SHP77 (cell line): ENCODE results near the gene RGL1.
A peak's percentile ranks its signal among the peaks of the same experiment; 100 is the strongest.

Experiments
- DNase-seq, 2 experiments: peaks; one replicate each; lab custom pipeline; 2025; lab: John Stamatoyannopoulos, UW

RGL1 gene

GRCh38 chr1:183869230-183869629, 64.3 kb downstream of the RGL1 start:
- no peak for DNase-seq

GRCh38 chr1:183869664-183870063, 64.7 kb downstream of the RGL1 start:
- DNase-seq: no peak

GRCh38 chr1:183870351-183871077, 65.6 kb downstream of the RGL1 start:
- DNase-seq: no peak

GRCh38 chr1:183871142-183871541, 66.2 kb downstream of the RGL1 start:
- peak; percentile 11 to 37 for DNase-seq

- DNase-seq: no peak
These were observed 66.7 kb downstream of the RGL1 start for GRCh38 chr1:183871601-183872000.

GRCh38 chr1:183872403-183872802, 67.5 kb downstream of the RGL1 start:
- no peak for DNase-seq

- no peak for DNase-seq
These were observed 68.7 kb downstream of the RGL1 start for GRCh38 chr1:183873642-183874041.

GRCh38 chr1:183876309-183876708, 71.4 kb downstream of the RGL1 start:
- DNase-seq: no peak

- no peak for DNase-seq
These were observed 72.3 kb downstream of the RGL1 start for GRCh38 chr1:183877053-183877720.

- no peak for DNase-seq
These were observed 74.6 kb downstream of the RGL1 start for GRCh38 chr1:183879494-183879893.

GRCh38 chr1:183879966-183880365, 75.0 kb downstream of the RGL1 start:
- no peak for DNase-seq

GRCh38 chr1:183880531-183881243, 75.8 kb downstream of the RGL1 start:
- DNase-seq: no peak

GRCh38 chr1:183881387-183882131, 76.6 kb downstream of the RGL1 start:
- DNase-seq: peak; percentile 10 to 17

GRCh38 chr1:183882335-183883167, 77.6 kb downstream of the RGL1 start:
- DNase-seq: no peak

GRCh38 chr1:183883623-183884022, 78.7 kb downstream of the RGL1 start:
- no peak for DNase-seq

- no peak for DNase-seq
These were observed 79.6 kb downstream of the RGL1 start for GRCh38 chr1:183884526-183884925.

GRCh38 chr1:183885142-183885735, 80.3 kb downstream of the RGL1 start:
- no peak for DNase-seq

GRCh38 chr1:183886083-183886828, 81.3 kb downstream of the RGL1 start:
- no peak for DNase-seq

GRCh38 chr1:183886853-183887252, 81.9 kb downstream of the RGL1 start:
- DNase-seq: no peak
